GM18858 (cell line): ENCODE results near the gene FOXD3.

Source experiments
- ATAC-seq: cut with Tn5 transposase; IDR thresholded peaks from one replicate; pipeline ENCODE4 v1.9.1; 2021; ENCODE audit not compliant: unreplicated experiment

The FOXD3 gene

GRCh38 chr1:63320022-63320721 lies 2.2 kb upstream of the FOXD3 start:
- ATAC-seq, result no peak

DNA sequence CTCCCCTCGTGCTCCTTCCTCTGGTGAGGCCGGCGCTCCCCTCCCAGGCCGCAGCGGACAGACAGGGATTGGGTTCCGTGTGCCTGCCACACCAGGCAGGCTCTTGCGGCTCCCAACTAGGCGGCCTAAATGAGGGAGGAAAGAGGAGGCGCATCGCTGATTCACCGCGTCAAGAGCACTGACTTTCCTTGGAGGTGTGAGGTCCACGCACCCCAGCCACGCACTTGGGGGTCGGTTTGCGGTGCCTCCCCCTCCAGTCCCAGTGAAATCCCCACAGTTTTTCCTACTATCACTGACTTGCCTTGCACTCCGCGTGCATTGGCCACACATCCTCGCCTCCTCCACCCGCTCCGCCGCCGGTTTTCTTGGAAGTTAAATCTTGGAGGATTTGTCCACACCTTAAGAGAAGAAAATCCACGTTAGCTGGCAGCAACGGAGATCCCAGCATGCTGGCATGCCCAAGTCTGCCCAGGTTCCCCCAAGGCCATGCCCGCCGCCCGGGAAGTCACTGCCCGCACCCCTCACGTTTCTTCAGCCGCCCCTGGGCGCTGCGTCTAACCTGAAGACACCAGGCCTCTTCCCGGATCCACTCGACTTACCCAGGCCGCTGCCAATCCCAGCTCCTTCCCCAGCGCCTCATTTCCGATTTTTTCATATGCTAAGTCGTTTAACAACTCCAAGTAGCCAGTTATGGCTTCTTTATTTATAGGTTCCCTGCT lies 1.1 kb upstream of the FOXD3 start:
- ATAC-seq, result no peak

DNA sequence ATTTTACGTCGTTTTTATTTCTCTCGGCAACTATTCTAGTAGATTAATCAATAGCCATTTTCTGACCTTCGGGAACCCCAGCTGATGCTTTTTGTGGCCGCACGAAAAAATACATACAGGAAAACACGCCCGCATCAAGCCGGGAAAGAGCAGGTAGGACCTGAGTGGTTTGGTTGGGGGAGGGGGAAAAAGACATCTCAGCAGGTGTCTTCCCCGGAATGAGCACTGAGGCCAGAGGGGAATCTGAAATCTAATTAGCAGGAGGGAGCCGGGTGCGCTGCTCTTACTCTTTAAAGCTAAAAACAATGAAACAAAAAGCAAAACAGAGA lies 618 bp upstream of the FOXD3 start:
- no peak for ATAC-seq

GRCh38 chr1:63322944-63323864 lies 837 bp downstream of the FOXD3 start:
- ATAC-seq, result no peak

DNA sequence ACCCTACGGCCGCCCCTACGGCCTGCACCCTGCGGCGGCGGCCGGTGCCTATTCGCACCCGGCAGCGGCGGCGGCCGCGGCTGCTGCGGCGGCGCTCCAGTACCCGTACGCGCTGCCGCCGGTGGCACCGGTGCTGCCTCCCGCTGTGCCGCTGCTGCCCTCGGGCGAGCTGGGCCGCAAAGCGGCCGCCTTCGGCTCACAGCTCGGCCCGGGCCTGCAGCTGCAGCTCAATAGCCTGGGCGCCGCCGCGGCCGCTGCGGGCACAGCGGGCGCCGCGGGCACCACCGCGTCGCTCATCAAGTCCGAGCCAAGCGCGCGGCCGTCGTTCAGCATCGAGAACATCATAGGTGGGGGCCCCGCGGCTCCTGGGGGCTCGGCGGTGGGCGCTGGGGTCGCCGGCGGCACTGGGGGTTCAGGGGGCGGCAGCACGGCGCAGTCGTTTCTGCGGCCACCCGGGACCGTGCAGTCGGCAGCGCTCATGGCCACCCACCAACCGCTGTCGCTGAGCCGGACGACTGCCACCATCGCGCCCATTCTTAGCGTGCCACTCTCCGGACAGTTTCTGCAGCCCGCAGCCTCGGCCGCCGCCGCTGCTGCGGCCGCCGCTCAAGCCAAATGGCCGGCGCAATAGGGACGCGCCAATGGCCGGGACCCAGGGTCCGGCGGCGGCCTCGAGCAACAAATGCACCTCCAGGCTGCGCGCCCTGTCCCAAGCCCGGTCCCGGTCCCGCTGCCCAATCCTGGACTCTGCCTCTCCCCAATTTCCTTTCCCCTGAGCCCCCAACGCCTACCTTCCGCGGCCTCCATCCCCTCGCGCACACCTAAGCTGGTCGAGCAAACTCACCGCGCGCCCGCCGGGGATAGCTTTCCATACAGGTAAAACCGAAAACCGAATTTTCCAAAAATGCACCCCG lies 1.8 kb downstream of the FOXD3 start:
- ATAC-seq, result no peak

GRCh38 chr1:63324779-63325119 lies 2.4 kb downstream of the FOXD3 start:
- no peak for ATAC-seq

GRCh38 chr1:63325279-63325985 lies 3.1 kb downstream of the FOXD3 start:
- ATAC-seq, result no peak

DNA sequence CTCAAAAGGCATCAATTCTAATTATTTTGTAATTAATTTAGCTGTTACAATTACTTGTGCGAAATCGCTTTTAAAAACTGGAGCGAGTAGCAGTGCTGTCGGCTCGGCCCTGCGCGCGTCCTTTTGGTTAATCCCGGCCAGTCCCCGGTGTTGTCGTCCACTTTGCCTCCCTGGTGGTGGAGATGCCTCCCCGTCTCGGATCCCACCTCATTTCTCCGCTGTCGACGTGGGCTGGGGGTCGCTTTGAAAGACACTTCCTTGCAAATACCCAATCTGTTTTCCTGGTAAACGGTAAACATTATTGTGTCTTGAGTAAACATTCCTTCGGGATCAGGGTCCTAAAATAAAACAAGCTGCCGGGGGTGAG lies 3.7 kb downstream of the FOXD3 start:
- ATAC-seq, result no peak

DNA sequence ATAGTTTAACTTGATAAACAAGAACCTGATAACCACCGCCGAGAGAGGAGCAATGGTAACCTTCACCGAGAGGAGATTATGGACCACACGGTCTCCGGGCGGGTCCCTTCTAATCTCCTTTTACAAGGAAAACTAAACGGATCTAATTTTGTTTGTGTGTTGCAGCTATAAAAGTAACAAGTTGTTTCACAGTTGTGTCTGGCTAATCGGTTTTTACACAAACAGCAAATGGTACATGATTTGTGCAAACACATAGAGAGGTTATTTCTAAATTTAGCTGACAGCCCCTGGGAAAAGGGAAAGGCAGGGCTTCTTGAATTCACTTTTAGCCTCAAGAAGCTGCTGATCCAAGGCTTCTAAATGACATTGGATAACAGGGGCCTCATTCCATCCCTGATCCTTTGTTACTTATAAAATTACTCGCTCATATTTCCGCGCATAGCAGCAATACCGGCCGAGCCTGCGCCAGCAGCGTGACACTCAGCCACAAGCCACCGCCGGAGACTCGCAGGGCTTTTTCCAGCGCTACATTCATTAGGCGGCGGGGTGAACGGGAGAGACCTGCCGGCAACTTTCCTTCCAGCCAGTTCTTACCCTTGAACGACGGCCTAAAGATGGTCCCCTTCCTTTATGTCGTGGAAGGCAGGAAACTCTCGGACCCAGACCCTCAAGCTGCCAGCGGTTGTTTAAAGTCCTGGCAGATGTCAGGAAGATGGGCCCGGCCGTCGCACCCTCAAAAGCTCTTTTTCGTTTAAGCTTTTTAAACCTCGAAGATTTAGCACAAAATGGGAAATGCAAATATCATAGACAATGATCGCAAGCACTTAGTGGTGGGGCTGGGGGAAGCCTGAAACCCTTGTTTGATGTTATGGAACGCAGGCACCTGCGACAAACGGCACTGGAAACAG lies 4.4 kb downstream of the FOXD3 start:
- ATAC-seq, result no peak

- no peak for ATAC-seq
Measured at GRCh38 chr1:63327417-63328054, 5.2 kb downstream of the FOXD3 start.

GRCh38 chr1:63328122-63328521 lies 5.8 kb downstream of the FOXD3 start:
- no peak for ATAC-seq

- ATAC-seq, result no peak
Measured at GRCh38 chr1:63328781-63329180, 6.4 kb downstream of the FOXD3 start.

DNA sequence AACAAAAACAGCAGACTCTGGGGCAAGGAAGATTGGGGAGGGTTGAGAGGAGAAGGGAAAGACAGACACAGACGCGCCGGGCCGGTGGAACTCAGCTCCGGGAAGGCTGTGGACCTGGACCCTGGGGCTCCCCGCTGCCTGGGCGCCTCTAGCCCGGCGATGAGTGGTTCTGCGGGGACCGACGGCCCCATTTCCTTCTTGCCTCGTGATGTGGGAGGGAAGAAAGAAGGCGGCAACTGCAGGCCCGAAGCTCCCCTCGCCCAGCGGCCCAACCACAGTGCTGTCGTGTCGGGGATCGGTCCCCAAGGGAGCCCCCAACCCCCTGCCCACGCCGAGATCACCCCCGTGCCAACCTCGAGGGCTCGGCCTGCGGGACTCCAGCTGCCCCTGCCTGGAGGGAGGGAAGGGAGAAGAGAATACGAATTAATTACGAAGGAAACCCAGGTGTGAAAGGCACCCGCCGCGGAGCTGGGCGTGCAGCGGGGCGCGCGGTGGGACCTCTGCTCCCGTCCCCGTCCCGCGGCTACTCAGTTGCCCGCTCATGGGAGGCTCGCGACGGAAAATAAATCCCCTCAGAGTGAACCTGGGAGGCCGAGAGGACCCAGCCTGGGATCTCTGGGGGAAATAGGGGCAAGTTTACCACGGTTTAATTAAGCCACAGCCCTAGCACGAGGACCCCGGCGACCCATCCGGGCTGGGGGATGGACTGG lies 7.4 kb downstream of the FOXD3 start:
- no peak for ATAC-seq

- no peak for ATAC-seq
Measured at GRCh38 chr1:63330331-63330916, 8.1 kb downstream of the FOXD3 start.

- no peak for ATAC-seq
Measured at GRCh38 chr1:63342402-63342801, 20.0 kb downstream of the FOXD3 start.

- no peak for ATAC-seq
Measured at GRCh38 chr1:63343922-63344321, 21.6 kb downstream of the FOXD3 start.

DNA sequence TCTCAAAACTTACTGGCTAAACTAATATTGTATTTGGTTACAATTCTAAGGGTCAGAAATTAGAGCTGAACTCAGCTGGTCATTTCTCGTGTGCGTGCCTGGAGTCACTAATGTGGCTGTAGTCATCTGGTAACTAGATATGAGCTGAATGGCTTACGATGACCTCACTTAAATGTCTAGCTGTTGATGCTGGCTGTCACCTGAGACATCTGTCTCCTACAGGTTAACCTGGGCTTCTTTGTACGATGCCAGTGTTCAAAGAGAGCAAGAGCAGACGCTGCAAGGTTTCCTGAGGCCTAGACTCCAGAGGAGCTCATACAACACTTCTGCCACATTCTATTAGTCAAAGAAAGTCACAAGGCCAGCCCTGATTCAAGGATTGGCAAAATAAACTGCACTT lies 28.0 kb downstream of the FOXD3 start:
- ATAC-seq, result no peak

- ATAC-seq, result no peak
Measured at GRCh38 chr1:63352736-63353135, 30.4 kb downstream of the FOXD3 start.
